ENCODE results near the gene KATNB1. TPM values are rescaled to one million over a fixed set of nuclear protein-coding genes. Genes with fewer than 3 reads are reported as not detected.

KATNB1 gene
- total RNA-seq, 4 donors from 2014 or later: 17.7 to 27.1 (median 21.7) TPM

DNA sequence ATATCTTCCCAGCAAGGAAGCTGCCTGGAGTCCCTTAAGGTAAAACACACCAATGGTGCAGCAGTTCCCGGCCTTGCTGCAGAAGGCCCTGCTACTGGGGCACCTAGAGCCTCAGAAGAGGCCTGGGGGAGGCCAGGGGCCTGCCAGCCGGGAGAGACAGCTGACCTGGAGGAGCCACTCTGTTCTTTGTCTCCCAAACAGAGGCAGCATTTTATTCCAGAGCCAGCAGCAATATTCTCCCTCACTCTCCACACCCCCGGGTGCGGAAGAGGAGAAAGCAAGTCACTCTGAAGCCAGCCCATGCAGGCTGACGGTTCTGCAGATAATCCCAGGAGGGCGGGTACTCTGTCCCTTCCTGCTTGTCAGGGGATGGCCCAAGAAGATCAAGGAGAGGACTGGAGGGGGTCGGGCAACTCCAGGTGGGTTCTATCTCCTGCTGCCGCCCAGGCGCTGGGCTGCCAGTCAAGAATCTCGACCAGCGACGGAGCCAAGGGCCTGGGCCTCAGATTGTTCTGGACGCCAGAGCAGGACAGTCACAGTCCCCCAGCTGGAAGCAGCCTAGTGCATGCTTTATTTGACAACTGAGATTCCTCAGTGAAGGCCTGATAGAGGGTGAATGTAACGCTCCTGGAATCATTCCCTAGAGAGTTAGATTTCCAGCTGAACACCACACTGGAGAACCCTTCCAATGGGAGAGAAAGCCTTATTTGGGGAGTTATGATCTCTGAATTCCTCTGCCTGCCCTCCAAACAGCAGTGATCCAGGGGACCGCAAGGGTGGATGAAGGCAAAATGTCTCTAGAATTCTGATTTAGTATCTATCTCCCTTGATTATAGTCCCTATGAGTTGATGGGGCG lies 67.8 kb downstream of the KATNB1 start:
- TF ChIP-seq, protein P1, sequence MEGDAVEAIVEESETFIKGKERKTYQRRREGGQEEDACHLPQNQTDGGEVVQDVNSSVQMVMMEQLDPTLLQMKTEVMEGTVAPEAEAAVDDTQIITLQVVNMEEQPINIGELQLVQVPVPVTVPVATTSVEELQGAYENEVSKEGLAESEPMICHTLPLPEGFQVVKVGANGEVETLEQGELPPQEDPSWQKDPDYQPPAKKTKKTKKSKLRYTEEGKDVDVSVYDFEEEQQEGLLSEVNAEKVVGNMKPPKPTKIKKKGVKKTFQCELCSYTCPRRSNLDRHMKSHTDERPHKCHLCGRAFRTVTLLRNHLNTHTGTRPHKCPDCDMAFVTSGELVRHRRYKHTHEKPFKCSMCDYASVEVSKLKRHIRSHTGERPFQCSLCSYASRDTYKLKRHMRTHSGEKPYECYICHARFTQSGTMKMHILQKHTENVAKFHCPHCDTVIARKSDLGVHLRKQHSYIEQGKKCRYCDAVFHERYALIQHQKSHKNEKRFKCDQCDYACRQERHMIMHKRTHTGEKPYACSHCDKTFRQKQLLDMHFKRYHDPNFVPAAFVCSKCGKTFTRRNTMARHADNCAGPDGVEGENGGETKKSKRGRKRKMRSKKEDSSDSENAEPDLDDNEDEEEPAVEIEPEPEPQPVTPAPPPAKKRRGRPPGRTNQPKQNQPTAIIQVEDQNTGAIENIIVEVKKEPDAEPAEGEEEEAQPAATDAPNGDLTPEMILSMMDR (IDR thresholded peaks at IDR 0.05): no peak
- TF ChIP-seq POLR2A (IDR thresholded peaks at IDR 0.05): no peak
- Histone ChIP-seq H3K4me1 (peaks cover 0 to 60% (median 6%) of the 10 kb centered on the region in 4 donors), H3K9me3 (no peaks in the 10 kb centered on the region), H3K27me3 (no peaks in the 10 kb centered on the region), H3K36me3 (no peaks in the 10 kb centered on the region), H3K4me3 (peak overlapping the region in 1 of 4 donors; percentile 55), H3K27ac (peak overlapping the region in 3 of 4 donors; percentile 65 to 74 (median 65))
- peak in 1 of 3 donors; percentile 50 for DNase-seq

DNA sequence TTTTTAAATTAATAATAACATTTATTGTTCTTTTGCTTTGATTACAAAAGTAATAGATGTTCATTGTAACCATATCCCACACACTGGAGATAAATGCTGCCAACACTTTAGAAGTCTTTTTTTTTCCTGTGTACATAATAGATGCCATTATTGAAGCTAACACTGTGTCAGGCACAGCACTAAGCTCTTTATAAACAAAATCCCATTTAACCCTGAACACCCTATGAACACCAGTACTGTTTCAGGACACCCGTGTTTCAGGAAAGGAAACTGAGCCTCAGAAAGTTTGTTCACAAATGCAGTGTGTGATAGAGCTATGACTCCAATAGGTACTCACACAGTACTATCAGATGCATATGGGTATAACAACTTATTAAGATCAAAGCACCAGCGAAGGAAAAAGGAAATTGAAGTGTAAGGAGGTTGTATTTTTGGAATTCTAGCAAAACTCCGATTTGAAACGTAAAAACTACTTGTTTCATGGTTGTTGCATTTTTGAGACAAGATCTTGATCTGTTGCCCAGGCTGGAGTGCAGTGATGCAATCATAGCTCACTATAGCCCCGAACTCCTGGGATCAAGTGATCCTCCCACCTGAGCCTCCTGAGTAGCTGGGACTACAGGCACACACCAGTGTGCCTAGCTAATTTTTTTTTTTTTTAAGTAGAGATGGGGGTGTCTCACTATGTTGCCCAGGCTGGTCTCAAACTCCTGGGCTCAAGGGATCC lies 68.7 kb downstream of the KATNB1 start:
- DNase-seq: no peak
- H3K4me3 ChIP-seq: no peak overlapping the region
- H3K9me3 ChIP-seq: no peaks in the 10 kb centered on the region
- H3K27me3 ChIP-seq: no peaks in the 10 kb centered on the region
- peak overlapping the region in 1 of 4 donors; percentile 65 for H3K27ac ChIP-seq
- TF ChIP-seq, protein P1 (IDR thresholded peaks at IDR 0.05): no peak
- TF ChIP-seq POLR2A (IDR thresholded peaks at IDR 0.05): no peak
- H3K4me1 ChIP-seq: peaks cover 0 to 59% (median 7%) of the 10 kb centered on the region in 4 donors
- no peaks in the 10 kb centered on the region for H3K36me3 ChIP-seq

DNA sequence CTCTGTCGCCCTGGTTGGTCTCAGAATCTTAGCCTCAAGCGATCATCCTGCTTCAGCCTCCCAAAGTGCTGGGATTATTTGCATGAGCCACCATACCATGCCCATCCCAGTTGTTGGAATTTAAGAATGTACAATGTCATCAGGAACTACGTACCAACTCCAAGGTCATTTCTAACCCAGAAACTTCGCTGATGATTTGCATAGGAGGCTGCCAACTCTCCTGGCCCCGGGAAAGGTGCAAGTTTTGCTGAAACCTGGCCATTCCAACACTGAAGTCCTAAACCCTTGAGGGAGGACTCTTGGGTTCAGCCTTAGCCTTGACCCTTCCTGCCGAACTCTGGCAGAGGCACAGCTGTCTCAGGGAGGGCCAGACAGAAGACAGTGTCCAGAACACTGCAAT lies 69.6 kb downstream of the KATNB1 start:
- H3K27me3 ChIP-seq: no peaks in the 10 kb centered on the region
- H3K27ac ChIP-seq: no peak overlapping the region
- H3K4me1 ChIP-seq: peaks cover 5 to 59% (median 10%) of the 10 kb centered on the region in 4 donors
- H3K36me3 ChIP-seq: no peaks in the 10 kb centered on the region
- TF ChIP-seq, protein P1 (IDR thresholded peaks at IDR 0.05): no peak
- no peak for TF ChIP-seq POLR2A (IDR thresholded peaks at IDR 0.05)
- no peak overlapping the region for H3K4me3 ChIP-seq
- H3K9me3 ChIP-seq: no peaks in the 10 kb centered on the region
- no peak for DNase-seq

Small RNA genes within 50 kb of the gene (small RNA-seq; reads per million reads assigned to genes)
- gene MIR6772: 0 reads per million in 2 donors

Other genes starting within 250 kb of the KATNB1 start
- gene DOK4, start 249.3 kb upstream of the KATNB1 start, total RNA-seq: 100 to 1,000 TPM in 3 of 4 donors, 10 to 100 TPM in 1; 81.7 to 209 (median 189) TPM
- 10 to 100 TPM in 1 of 4 donors, 1 to 10 TPM in 3; 1.7 to 10.7 (median 2.5) TPM for gene CCDC102A, start 199.2 kb upstream of the KATNB1 start, total RNA-seq
- 10 to 100 TPM in 1 of 4 donors, 1 to 10 TPM in 3; 3.0 to 30.5 (median 4.3) TPM for gene ADGRG5, start 193.1 kb upstream of the KATNB1 start, total RNA-seq
- 10 to 100 TPM; 12.8 to 50.3 (median 34.7) TPM for gene ADGRG1, start 107.1 kb upstream of the KATNB1 start, total RNA-seq
- gene ADGRG3, start 67.5 kb upstream of the KATNB1 start, total RNA-seq: 1 to 10 TPM in 3 of 4 donors, under 1 TPM in 1; 0.47 to 4.1 (median 1.9) TPM
- not detected for gene DRC7, start 41.0 kb upstream of the KATNB1 start, total RNA-seq
- gene KIFC3, start 66.7 kb downstream of the KATNB1 start, total RNA-seq: 100 to 1,000 TPM in 3 of 4 donors, 10 to 100 TPM in 1; 29.7 to 530 (median 272) TPM
- gene CNGB1, start 235.4 kb downstream of the KATNB1 start, total RNA-seq: 1 to 10 TPM in 2 of 4 donors, not detected in 2; 1.1 to 2.8 TPM